HEK293T (cell line): Measurements from ENCODE around the gene MAP7.

ENCODE experiments used
- ARNT ChIP-seq: fragments of 450-650 bp; IDR thresholded peaks from 2 replicates; pipeline ENCODE4 v1.6.1; 2017; ENCODE audit warnings: mild to moderate bottlenecking
- BHLHE40 ChIP-seq: fragments of 450-650 bp; IDR thresholded peaks from 2 replicates; pipeline ENCODE4 v1.6.1; 2016; ENCODE audit warnings: mild to moderate bottlenecking, moderate library complexity, borderline replicate concordance
- ELF4 ChIP-seq: fragments of 450-650 bp; IDR thresholded peaks from 2 replicates; pipeline ENCODE4 v1.6.1; 2017; ENCODE audit warnings: antibody characterized with exemption
- FOXA1 ChIP-seq: fragments of 450-650 bp; IDR thresholded peaks from 2 replicates; pipeline ENCODE4 v1.6.1; 2016; ENCODE audit warnings: mild to moderate bottlenecking
- FOXK2 ChIP-seq: fragments of 450-650 bp; IDR thresholded peaks from 2 replicates; pipeline ENCODE4 v1.6.1; 2016; ENCODE audit warnings: mild to moderate bottlenecking
- FOXM1 ChIP-seq: fragments of 450-650 bp; IDR thresholded peaks from 2 replicates; pipeline ENCODE4 v1.6.1; 2017; ENCODE audit warnings: mild to moderate bottlenecking, borderline replicate concordance
- HDGF ChIP-seq: fragments of 450-650 bp; IDR thresholded peaks from 2 replicates; pipeline ENCODE4 v1.6.1; 2017; ENCODE audit warnings: antibody characterized with exemption, borderline replicate concordance
- L3MBTL2 ChIP-seq: fragments of 450-650 bp; conservative IDR thresholded peaks from 2 replicates; pipeline ENCODE4 v1.6.1; 2016; ENCODE audit warnings: mild to moderate bottlenecking
- LEF1 ChIP-seq: fragments of 450-650 bp; IDR thresholded peaks from 2 replicates; pipeline ENCODE4 v1.6.1; 2017; ENCODE audit warnings: mild to moderate bottlenecking, borderline replicate concordance
- NFRKB ChIP-seq: fragments of 450-650 bp; IDR thresholded peaks from 2 replicates; pipeline ENCODE4 v1.6.1; 2016; ENCODE audit warnings: mild to moderate bottlenecking, moderate library complexity
- SP1 ChIP-seq: fragments of 450-650 bp; IDR thresholded peaks from 2 replicates; pipeline ENCODE4 v1.6.1; 2017
- SUZ12 ChIP-seq: fragments of 450-650 bp; IDR thresholded peaks from 2 replicates; pipeline ENCODE4 v1.6.1; 2016; ENCODE audit warnings: mild to moderate bottlenecking
- TARDBP ChIP-seq: fragments of 450-650 bp; IDR thresholded peaks from 2 replicates; pipeline ENCODE4 v1.6.1; 2016

- TF ChIP-seq SUZ12: no peak
- no peak for TF ChIP-seq BHLHE40
- TF ChIP-seq SP1: no peak
- no peak for TF ChIP-seq FOXM1
- TF ChIP-seq NFRKB: no peak
- TF ChIP-seq TARDBP: no peak
- TF ChIP-seq HDGF: no peak
- TF ChIP-seq FOXA1: no peak
- no peak for TF ChIP-seq ARNT
- TF ChIP-seq FOXK2: no peak
- TF ChIP-seq L3MBTL2: no peak
- no peak for TF ChIP-seq ELF4
- TF ChIP-seq LEF1: no peak
These were observed 50.9 kb downstream of the MAP7 start for GRCh38 chr6:136499370-136499769.
